ENCODE measurements around the gene SLC5A5. TPM values are rescaled to one million over a fixed set of nuclear protein-coding genes. Genes with fewer than 3 reads are reported as not detected.

SLC5A5 gene
- total RNA-seq, 1 donor from 2014 or later = not detected

- H3K9me3 ChIP-seq (ENCODE audit: insufficient read depth, low read depth, low read length) = no peaks in the 10 kb centered on the region
- no peaks in the 10 kb centered on the region for H3K79me2 ChIP-seq (ENCODE audit: insufficient read depth, low read length)
- Mint-ChIP-seq H3K27ac (ENCODE audit: unreplicated experiment) (no peak overlapping the region), H3K4me3 (ENCODE audit: unreplicated experiment) (no peak overlapping the region), H3K27me3 (ENCODE audit: low read depth, unreplicated experiment) (peaks cover 22% of the 10 kb centered on the region), H3K9me3 (ENCODE audit: unreplicated experiment) (no peaks in the 10 kb centered on the region), H3K4me1 (ENCODE audit: low read depth, unreplicated experiment) (peaks cover 2% of the 10 kb centered on the region), H3K36me3 (ENCODE audit: low read depth, unreplicated experiment) (peaks cover 10% of the 10 kb centered on the region)
- H3K36me3 ChIP-seq (ENCODE audit: insufficient read depth, low read length) = peaks cover 4% of the 10 kb centered on the region
- H3K4me3 ChIP-seq (ENCODE audit: insufficient read depth, low read depth, low read length) = no peak overlapping the region
- H3K27me3 ChIP-seq (ENCODE audit: insufficient read depth, low read length) = peaks cover 48% of the 10 kb centered on the region
- TF ChIP-seq CTCF (IDR thresholded peaks at IDR 0.05; ENCODE audit: insufficient read depth, low read depth, low read length) (no peak), EZH2 (IDR thresholded peaks at IDR 0.05; ENCODE audit: insufficient read depth, low read length) (peak; percentile 0)
- no peaks in the 10 kb centered on the region for H3K4me1 ChIP-seq (ENCODE audit: insufficient read depth, low read length)
- H4K20me1 ChIP-seq (ENCODE audit: insufficient read depth, low read length) = peaks cover 28% of the 10 kb centered on the region
- no peak overlapping the region for H3K4me2 ChIP-seq (ENCODE audit: low read length)
- FAIRE-seq = no peak
- no peak overlapping the region for H3K27ac ChIP-seq (ENCODE audit: low read depth, low read length)
- H3K9ac ChIP-seq (ENCODE audit: low read length) = no peak overlapping the region
- DNase-seq (ENCODE audit: low read depth) = no peak
- no peak overlapping the region for H2AFZ ChIP-seq (ENCODE audit: low read depth, low read length)
Observed at GRCh38 chr19:17869114-17869608, 2.6 kb upstream of the SLC5A5 start.

GRCh38 chr19:17871032-17871877, 490 bp upstream of the SLC5A5 start:
- H3K4me3 Mint-ChIP-seq (ENCODE audit: unreplicated experiment) = no peak overlapping the region
- H3K36me3 Mint-ChIP-seq (ENCODE audit: low read depth, unreplicated experiment) = no peaks in the 10 kb centered on the region
- TF ChIP-seq CTCF (IDR thresholded peaks at IDR 0.05; ENCODE audit: insufficient read depth, low read depth, low read length) (no peak), EZH2 (IDR thresholded peaks at IDR 0.05; ENCODE audit: insufficient read depth, low read length) (no peak)
- Histone ChIP-seq H2AFZ (ENCODE audit: low read depth, low read length) (no peak overlapping the region), H3K4me1 (ENCODE audit: insufficient read depth, low read length) (no peaks in the 10 kb centered on the region), H3K4me2 (ENCODE audit: low read length) (no peak overlapping the region), H3K9ac (ENCODE audit: low read length) (no peak overlapping the region), H3K36me3 (ENCODE audit: insufficient read depth, low read length) (no peaks in the 10 kb centered on the region), H3K79me2 (ENCODE audit: insufficient read depth, low read length) (no peaks in the 10 kb centered on the region), H3K4me3 (ENCODE audit: insufficient read depth, low read depth, low read length) (no peak overlapping the region), H3K27me3 (ENCODE audit: insufficient read depth, low read length) (peaks cover 48% of the 10 kb centered on the region), H3K27ac (ENCODE audit: low read depth, low read length) (no peak overlapping the region), H3K9me3 (ENCODE audit: insufficient read depth, low read depth, low read length) (no peaks in the 10 kb centered on the region), H4K20me1 (ENCODE audit: insufficient read depth, low read length) (peaks cover 7% of the 10 kb centered on the region)
- no peak overlapping the region for H3K27ac Mint-ChIP-seq (ENCODE audit: unreplicated experiment)
- H3K9me3 Mint-ChIP-seq (ENCODE audit: unreplicated experiment) = no peaks in the 10 kb centered on the region
- peaks cover 27% of the 10 kb centered on the region for H3K27me3 Mint-ChIP-seq (ENCODE audit: low read depth, unreplicated experiment)
- no peaks in the 10 kb centered on the region for H3K4me1 Mint-ChIP-seq (ENCODE audit: low read depth, unreplicated experiment)
- FAIRE-seq (no peak), DNase-seq (ENCODE audit: low read depth) (no peak)

All from astrocyte (in vitro differentiated cells and primary cell).